NCI-H526 treated with DMSO at 0.1 percent for 48 hours (cell line): ENCODE results near the gene CSF2RB.

ENCODE experiments used
- DNase-seq: peaks from one replicate; lab custom pipeline; 2025; lab: John Stamatoyannopoulos, UW

The CSF2RB gene

DNA sequence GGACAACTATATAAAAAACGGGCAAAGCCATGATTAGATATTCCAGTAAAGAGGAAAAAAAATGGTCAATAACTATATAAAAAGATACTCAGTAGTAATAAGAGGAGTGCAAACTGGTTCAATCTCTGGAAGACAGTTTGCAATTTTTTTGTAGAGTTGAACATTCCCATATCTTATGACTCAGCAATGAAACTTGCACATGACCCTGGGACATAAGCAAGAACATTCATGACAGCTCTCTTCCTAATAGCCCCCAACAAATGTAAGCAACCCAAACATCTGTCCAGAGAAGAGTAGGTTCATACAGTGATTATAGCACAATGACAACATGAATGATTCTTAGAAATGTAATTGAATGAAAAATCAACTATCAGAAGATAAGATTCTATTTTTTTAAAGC lies 21.8 kb upstream of the CSF2RB start:
- DNase-seq: no peak

GRCh38 chr22:36892292-36892691 lies 21.1 kb upstream of the CSF2RB start:
- no peak for DNase-seq

DNA sequence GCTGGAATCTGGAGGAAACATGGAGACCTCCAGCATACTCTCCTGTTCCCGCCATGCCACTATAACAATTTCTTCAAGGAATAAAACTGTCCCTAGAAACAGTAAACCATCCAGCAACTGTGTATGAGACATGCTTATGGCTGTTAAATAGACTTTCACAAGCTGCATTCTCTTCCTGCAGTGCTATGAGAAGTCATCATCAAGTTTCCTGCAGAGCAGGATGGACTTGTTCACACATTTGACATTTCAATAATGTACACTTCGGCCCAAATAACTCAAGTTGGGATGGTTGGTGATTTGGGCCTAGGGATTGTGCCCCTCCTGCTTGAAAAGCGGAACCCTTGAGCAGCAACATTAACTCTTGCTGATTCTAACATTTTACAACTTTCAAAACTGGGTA lies 20.2 kb upstream of the CSF2RB start:
- DNase-seq: no peak

GRCh38 chr22:36894266-36894665 lies 19.2 kb upstream of the CSF2RB start:
- no peak for DNase-seq

DNA sequence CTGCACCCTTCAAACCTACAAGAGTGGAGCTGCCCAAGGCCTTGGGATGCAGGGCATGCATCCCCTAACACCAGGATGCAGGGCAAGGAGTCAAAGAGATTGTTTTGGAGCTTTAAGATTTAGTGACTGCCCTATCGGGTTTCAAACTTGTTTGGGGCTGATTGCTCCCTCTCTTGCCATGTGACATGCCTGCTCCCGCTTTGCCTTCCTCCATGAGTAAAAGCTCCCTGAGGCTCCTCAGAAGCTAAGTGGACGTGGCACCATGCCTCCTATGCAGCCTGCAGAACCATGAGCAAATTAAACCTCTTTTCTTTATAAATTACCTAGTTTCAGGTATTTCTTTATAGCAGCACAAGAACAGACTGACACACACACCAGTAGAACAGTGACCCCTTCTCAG lies 15.8 kb upstream of the CSF2RB start:
- DNase-seq: no peak

DNA sequence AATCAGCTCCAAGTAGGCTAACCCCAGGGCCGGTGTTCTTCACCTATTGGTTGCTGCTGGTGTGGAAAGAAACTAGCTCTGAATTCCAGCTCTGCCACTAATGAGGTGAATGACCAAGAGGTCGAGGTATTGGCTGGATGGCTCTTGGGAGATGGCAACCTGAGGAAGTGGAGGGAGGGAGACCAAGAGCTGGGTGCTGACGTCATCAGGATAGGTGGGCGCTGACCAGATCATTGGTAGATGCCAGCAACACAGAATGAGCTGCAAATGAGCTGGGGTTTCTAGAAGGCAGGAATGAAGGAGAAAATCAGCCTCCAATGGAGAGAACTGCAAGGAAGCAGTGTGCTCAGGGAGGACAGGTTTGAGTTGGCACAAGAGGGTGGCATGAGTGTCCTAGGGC lies 14.7 kb upstream of the CSF2RB start:
- DNase-seq: no peak

GRCh38 chr22:36899498-36899897 lies 13.9 kb upstream of the CSF2RB start:
- DNase-seq: no peak

GRCh38 chr22:36900225-36900624 lies 13.2 kb upstream of the CSF2RB start:
- no peak for DNase-seq

GRCh38 chr22:36900880-36901279 lies 12.5 kb upstream of the CSF2RB start:
- no peak for DNase-seq

DNA sequence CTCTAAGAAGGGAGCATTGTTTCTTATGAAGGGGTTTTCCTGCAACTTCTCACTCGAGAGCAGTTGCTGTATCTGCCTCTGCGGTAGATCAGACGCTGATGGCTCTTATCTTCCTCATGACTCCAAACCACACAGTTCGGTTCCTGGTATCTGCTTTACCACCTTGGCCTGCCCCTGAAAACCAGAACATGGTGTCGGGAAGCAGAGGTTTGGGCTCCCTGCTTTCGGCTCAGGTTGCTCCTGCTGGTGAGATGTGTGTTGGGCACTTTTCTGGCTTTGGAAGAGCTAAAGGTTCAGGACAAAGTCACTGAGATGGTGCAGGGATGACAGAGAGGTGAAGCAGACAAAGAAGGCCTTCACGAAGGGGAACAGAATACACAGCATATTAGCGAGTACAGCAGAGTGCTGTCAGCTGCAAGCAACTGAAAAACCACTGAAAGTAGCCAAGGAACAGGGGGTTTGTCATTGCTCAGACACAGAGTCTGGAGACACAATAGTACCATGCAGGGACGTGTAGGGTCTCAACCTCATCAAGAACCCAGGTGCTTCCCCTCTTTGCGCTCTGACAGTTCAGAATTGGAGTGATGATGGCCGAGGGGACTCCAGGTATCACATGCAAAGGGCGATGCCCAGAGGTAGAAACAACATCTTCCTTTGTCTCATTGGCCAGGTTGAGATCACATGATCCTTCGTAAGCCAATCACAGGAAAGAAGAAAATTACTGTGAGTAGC lies 11.9 kb upstream of the CSF2RB start:
- no peak for DNase-seq

DNA sequence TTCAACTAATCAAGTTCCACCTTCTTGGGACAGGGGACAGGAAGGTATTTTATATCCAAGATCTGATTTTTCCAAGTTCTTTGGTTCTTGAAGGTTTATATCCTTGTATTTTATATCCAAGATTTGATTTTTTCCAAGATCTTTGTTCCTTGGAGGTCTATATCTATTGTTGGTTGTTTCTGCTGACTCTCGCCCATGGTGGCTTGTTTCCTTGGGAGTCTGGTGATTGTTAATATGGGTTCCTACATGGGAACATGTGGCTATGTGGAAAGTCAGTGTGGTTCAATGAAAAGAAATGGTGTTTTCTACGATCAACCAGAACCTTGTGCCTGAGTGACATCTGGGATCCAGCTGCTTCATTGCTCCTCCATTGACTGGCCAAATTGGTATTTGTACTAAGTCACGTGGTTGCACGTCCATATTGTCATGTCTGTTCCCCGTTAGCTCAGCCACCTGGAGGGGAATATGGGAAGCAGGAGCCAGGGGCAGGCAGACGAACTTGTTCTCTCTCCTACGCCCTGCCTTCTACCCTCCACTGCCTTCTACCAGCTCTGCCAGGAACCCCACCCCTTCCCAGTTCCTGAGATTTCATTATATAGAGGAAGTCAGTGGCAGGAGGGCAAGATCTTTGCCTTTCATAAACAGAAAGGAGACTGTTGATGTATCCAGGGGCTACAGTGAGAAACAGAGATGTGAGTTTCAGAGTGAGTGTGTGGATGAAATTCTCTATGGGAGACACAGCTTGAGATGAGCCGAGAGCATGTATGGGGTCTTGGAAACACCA lies 11.1 kb upstream of the CSF2RB start:
- no peak for DNase-seq

DNA sequence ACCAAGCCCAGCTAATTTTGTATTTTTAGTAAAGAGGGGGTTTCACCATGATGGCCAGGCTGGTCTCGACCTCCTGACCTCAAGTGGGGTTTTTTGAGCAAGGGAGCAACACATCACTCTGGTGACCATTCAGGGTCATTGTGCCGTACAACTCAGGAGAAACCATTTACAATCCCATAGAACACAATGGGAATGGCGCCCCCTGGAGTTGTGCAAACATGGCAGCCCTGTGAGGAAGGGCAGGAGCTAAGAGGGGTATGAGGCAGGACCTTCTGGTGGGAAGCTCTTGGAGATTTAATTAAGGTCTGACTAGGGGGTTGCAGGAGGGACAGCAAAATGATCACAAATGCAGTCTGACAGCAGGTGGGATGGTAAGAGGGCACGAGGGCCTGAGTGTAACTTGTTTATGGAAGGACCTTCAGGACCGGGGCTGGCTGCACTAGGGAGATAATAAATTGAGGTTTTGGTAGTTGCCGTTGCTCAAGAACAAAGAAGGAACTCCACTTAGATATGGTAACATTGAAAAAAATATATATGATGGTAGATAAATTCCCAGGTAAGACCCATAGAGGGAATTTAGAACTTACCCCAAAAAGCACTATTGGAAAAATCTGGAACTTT lies 9.1 kb upstream of the CSF2RB start:
- no peak for DNase-seq

DNA sequence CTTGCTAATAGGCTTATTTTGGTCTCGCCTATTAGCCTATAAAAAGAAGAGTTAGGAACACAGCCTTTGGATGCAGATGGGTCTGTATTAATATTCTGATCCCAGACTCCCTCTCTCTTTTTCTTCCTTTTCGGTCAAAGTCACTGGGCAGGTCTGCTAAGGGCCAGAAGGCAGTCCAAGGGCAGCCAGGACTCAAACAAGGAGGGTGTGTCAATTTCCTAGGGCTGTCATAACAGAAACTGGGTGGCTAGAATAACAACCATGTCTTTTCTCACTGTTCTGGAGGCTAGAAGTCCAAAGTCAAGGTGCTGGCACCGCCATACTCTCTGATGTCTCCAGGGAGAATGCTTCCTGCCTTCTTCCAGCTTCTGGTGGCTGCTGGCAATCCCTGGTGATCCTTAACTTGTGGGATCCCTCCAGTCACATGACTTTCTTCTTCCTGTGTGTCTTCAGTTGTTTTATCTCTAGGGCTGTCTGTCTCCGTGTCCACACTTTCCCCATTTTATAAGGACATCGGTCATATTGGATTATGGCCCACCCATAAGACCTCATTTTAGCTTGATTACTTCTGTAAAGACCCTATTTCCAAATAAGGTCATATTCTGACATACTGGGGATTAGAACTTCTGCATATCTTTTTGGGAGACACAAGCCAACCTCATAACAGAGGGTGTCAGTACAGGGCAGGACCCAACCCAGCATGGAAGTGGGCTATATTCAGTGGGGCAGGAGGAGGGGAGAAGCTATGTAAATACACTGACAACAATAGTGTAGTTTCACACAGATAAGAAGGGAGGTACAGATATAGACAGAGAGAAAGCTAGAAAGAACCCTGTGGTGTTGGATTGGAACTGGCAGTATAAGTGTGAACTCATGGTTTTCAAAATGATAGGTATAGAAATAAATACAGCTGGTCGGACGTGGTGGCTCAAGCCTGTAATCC lies 5.9 kb upstream of the CSF2RB start:
- DNase-seq: no peak

GRCh38 chr22:36910461-36910860 lies 3.0 kb upstream of the CSF2RB start:
- DNase-seq: no peak

GRCh38 chr22:36911887-36912661 lies 1.4 kb upstream of the CSF2RB start:
- no peak for DNase-seq

- no peak for DNase-seq
Observed at GRCh38 chr22:36912694-36913426, 568 bp upstream of the CSF2RB start.

- DNase-seq: no peak
Observed at GRCh38 chr22:36914390-36914752, 943 bp downstream of the CSF2RB start.

DNA sequence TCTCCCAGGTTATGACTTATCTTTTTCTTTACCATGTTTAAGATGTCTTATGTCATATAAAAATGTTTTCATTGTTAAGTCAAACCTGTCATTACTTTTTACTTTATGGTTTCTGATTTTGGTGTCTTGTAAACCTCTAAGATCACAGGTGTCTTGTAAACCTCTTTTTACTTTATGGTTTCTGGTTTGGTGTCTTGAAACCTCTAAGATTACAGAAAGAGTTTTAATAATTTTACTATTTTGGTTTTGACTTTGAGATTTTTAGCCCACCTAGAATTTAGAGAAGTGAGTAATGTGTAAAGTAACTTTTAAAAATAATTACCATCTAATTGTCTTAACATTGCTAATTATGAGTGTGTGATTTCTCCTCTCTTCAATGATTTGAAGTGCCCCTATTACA lies 2.6 kb downstream of the CSF2RB start:
- DNase-seq: no peak

- DNase-seq: no peak
Observed at GRCh38 chr22:36918586-36919284, 5.3 kb downstream of the CSF2RB start.
